NOMO-1 treated with dmso at 0.1 percent for 144 hours (cell line): Measurements from ENCODE around the gene ALKBH5.

Experiments used
- DNase-seq: peaks from one replicate; lab custom pipeline; 2025; ENCODE audit not compliant: unreplicated experiment; lab: John Stamatoyannopoulos, UW

The ALKBH5 gene

GRCh38 chr17:18183334-18184142 is at the start of gene ALKBH5:
Gene ALKBH5 (plus strand): TSS chr17:18183828. CDS start chr17:18184244, 416 bp downstream.
- peak; percentile 99 for DNase-seq

- DNase-seq, result no peak
Observed at GRCh38 chr17:18136357-18136756, 47.3 kb upstream of the ALKBH5 start.

- DNase-seq, result no peak
Observed at GRCh38 chr17:18138065-18138749, 45.4 kb upstream of the ALKBH5 start.

GRCh38 chr17:18139092-18139491 is 44.5 kb upstream of the ALKBH5 start:
- no peak for DNase-seq

- DNase-seq, result no peak
Observed at GRCh38 chr17:18139498-18139897, 44.1 kb upstream of the ALKBH5 start.

GRCh38 chr17:18139949-18140348 is 43.7 kb upstream of the ALKBH5 start:
- DNase-seq, result no peak

GRCh38 chr17:18140648-18141047 is 43.0 kb upstream of the ALKBH5 start:
- DNase-seq, result no peak

- DNase-seq, result no peak
Observed at GRCh38 chr17:18141210-18141803, 42.3 kb upstream of the ALKBH5 start.

GRCh38 chr17:18142417-18142816 is 41.2 kb upstream of the ALKBH5 start:
- no peak for DNase-seq

GRCh38 chr17:18143044-18143936 is 40.3 kb upstream of the ALKBH5 start:
- DNase-seq, result no peak

GRCh38 chr17:18144261-18144660 is 39.4 kb upstream of the ALKBH5 start:
- no peak for DNase-seq

GRCh38 chr17:18144855-18145254 is 38.8 kb upstream of the ALKBH5 start:
- no peak for DNase-seq

- no peak for DNase-seq
Observed at GRCh38 chr17:18145811-18146210, 37.8 kb upstream of the ALKBH5 start.

GRCh38 chr17:18146259-18146658 is 37.4 kb upstream of the ALKBH5 start:
- no peak for DNase-seq

- no peak for DNase-seq
Observed at GRCh38 chr17:18146980-18147379, 36.6 kb upstream of the ALKBH5 start.

- no peak for DNase-seq
Observed at GRCh38 chr17:18148586-18148985, 35.0 kb upstream of the ALKBH5 start.

- no peak for DNase-seq
Observed at GRCh38 chr17:18151290-18151689, 32.3 kb upstream of the ALKBH5 start.

- DNase-seq, result no peak
Observed at GRCh38 chr17:18155179-18155578, 28.4 kb upstream of the ALKBH5 start.

GRCh38 chr17:18156171-18156975 is 27.3 kb upstream of the ALKBH5 start:
- DNase-seq, result no peak

- no peak for DNase-seq
Observed at GRCh38 chr17:18156976-18157280, 26.7 kb upstream of the ALKBH5 start.
